HG03139 (cell line): ENCODE measurements around the gene SRP72.

ENCODE experiments used
- ATAC-seq: cut with Tn5 transposase; IDR thresholded peaks from one replicate; pipeline ENCODE4 v1.9.1; 2021; ENCODE audit not compliant: unreplicated experiment

Gene SRP72

DNA sequence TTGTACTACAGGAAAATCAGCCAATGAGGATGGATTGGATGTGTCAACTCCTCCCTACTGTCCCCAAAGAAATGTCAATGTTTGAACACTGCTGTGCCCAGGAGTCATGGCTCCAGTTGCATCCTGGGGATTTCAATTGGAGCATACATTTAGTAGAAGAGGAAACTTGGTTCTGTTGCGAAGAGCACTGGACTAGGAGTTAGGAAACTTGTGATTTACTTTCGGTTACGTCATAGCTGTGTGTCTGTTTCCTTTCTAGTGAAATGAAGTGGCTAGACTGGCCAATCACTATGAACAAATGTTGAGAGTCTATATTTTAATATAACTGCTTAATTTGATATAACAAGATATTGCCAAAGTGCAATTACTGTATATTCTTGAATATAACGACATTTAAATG is 73.4 kb downstream of the SRP72 start:
- no peak for ATAC-seq

DNA sequence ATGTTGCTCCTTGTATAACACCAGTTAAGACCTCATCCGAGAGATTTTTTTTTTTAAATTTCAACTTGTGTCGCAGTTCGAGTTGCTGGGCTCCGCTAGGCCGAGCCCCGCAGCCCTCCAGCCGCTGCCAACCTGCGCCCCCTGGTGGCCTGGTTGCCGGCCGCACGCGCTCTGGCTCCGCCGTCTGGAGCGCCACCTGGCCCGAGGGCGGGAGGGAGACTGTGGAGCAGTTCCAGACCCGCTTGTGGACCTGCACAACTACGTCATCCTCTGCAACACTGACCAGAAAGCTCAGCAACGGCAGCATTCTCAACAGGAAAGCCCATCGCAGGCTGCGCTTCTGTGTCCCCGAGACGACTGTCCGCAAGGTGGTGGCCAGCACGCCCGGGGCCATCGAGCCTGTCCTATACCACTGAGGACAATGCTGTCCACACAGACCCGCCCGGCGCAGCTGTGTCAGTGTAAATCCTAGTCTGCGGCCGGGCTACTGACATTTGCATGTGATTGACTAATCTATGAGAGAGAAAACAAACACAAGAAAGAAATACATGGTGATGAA is 77.2 kb downstream of the SRP72 start:
- ATAC-seq: peak; percentile 95

DNA sequence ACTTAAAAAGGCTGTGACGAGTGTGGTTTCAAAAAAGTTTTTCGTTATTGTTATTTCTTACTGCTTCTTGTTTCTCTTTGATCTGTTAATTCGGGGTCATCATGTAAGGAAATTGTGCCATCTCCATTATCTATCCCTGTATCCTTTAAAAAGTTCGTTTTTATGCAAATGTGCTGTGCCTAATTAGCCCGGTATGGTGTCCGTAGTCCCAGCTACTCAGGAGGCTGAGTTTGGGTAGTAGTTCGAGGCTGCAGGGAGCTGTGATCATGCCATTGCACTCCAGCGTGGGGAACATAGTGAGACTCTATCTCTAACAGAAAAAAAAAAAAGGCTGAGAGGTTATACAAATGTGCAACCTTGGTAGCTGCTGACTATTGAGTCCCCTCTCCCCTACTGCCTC is 83.2 kb downstream of the SRP72 start:
- ATAC-seq: no peak

DNA sequence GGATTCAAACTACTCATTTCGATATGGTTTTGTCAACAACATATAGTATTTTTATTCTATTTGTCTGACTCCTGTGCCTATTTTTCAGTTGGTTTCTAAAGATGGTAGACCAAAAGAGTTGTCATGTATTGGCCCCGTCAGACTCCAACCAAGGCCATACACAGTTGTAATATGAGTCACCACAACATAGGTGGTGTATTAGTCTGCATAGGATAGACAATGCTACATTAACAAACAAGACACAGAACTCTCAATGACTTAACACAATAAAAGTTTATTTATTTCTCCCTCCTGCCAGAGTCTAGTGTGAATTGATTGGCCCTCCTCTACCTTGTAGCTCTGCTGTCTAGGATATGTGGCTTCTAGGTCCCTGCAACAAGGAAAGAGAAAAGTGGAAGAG is 84.1 kb downstream of the SRP72 start:
- ATAC-seq: no peak

- no peak for ATAC-seq
These were observed 84.9 kb downstream of the SRP72 start for GRCh38 chr4:56552273-56552672.
